Mammary epithelial cell (primary cell): ENCODE results near the gene MICALL2.

Experiments used
- CTCF ChIP-seq, 2 donors: IDR thresholded peaks in 1 of 2; conservative IDR thresholded peaks in 1 of 2; 2 replicates each; pipeline ENCODE4 v1.5.1; 2011 to 2012; ENCODE audit warnings: inconsistent platforms in 2 of 2, low read length in 2 of 2, mild to moderate bottlenecking in 2 of 2, control low read depth in 1 of 2, low read depth in 1 of 2; ENCODE audit not compliant: insufficient read depth in 1 of 2; ENCODE audit errors: extremely low read depth in 1 of 2
- EZH2 ChIP-seq: IDR thresholded peaks from 2 replicates; pipeline ENCODE4 v1.6.1; 2012; ENCODE audit warnings: low read length, inconsistent platforms, borderline replicate concordance

- TF ChIP-seq CTCF (conservative IDR thresholded peaks at IDR 0.05 in 1 of 2, IDR thresholded peaks at IDR 0.05 in 1 of 2; ENCODE audit: extremely low read depth in 1 of 2, insufficient read depth in 1 of 2, low read depth in 1 of 2, low read length in 2 of 2) (no peak), EZH2 (no peak)
Measured at GRCh38 chr7:1400371-1400770, 58.9 kb downstream of the MICALL2 start.
